ENCODE results near the gene CSGALNACT2. TPM values are rescaled to one million over a fixed set of nuclear protein-coding genes. Genes with fewer than 3 reads are reported as not detected.
A peak's percentile ranks its signal among the peaks of the same experiment; 100 is the strongest.

CSGALNACT2 gene
- total RNA-seq, 2 donors from 2014 or later: 35.9 to 45.1 TPM

DNA sequence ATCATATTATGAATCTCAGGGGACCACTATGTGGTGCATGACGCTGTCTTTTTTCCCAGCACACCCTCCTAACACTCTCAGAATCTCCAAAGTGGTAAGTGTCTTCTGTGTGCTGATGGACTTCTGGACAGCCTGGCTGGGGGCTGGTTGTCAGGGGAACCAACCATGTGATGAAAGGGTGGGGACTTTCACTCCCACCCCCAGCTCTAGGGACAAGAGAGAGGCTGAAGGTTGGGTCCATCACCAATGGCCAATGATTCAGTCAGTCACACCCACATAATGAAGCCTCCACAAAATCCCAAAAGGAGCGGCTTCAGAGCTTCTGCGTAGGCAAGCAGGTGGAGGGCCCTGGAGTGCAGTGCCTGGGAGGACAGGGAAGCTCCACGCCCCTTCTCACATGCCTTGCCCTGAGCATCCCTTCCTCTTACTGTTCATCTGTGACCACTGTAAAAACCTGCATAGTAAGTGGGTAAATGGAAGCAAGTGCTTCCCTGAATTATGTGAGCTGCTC lies 84.0 kb downstream of the CSGALNACT2 start:
- ATAC-seq (ENCODE audit: insufficient number of reproducible peaks, low FRiP score, low read depth): no peak
- DNase-seq (ENCODE audit: low spot score): no peak
- H3K9me3 ChIP-seq: no peaks in the 10 kb centered on the region
- no peaks in the 10 kb centered on the region for H3K4me1 ChIP-seq (ENCODE audit: control insufficient read depth in 1 of 2, low read depth in 2 of 2)
- H3K36me3 ChIP-seq: no peaks in the 10 kb centered on the region
- H3K4me3 ChIP-seq: no peak overlapping the region
- no peak overlapping the region for H3K27ac ChIP-seq
- TF ChIP-seq, protein P1, sequence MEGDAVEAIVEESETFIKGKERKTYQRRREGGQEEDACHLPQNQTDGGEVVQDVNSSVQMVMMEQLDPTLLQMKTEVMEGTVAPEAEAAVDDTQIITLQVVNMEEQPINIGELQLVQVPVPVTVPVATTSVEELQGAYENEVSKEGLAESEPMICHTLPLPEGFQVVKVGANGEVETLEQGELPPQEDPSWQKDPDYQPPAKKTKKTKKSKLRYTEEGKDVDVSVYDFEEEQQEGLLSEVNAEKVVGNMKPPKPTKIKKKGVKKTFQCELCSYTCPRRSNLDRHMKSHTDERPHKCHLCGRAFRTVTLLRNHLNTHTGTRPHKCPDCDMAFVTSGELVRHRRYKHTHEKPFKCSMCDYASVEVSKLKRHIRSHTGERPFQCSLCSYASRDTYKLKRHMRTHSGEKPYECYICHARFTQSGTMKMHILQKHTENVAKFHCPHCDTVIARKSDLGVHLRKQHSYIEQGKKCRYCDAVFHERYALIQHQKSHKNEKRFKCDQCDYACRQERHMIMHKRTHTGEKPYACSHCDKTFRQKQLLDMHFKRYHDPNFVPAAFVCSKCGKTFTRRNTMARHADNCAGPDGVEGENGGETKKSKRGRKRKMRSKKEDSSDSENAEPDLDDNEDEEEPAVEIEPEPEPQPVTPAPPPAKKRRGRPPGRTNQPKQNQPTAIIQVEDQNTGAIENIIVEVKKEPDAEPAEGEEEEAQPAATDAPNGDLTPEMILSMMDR (IDR thresholded peaks at IDR 0.05): no peak
- H3K27me3 ChIP-seq (replicated peaks; ENCODE audit: insufficient read depth): no peaks in the 10 kb centered on the region

- no peaks in the 10 kb centered on the region for H3K36me3 ChIP-seq
Measured at GRCh38 chr10:43223056-43223455, 84.8 kb downstream of the CSGALNACT2 start.

GRCh38 chr10:43224321-43224720 lies 86.1 kb downstream of the CSGALNACT2 start:
- no peaks in the 10 kb centered on the region for H3K9me3 ChIP-seq
- TF ChIP-seq, protein P1 (IDR thresholded peaks at IDR 0.05): no peak
- H3K4me3 ChIP-seq: no peak overlapping the region
- no peaks in the 10 kb centered on the region for H3K36me3 ChIP-seq
- H3K27me3 ChIP-seq (replicated peaks; ENCODE audit: insufficient read depth): no peaks in the 10 kb centered on the region
- no peaks in the 10 kb centered on the region for H3K4me1 ChIP-seq (ENCODE audit: control insufficient read depth in 1 of 2, low read depth in 2 of 2)
- DNase-seq (ENCODE audit: low spot score) (no peak), ATAC-seq (ENCODE audit: insufficient number of reproducible peaks, low FRiP score, low read depth) (no peak)
- H3K27ac ChIP-seq: no peak overlapping the region

More at GRCh38 chr10:43223056-43223455, 84.8 kb downstream of the CSGALNACT2 start:
- no peak overlapping the region for H3K4me3 ChIP-seq
- H3K27me3 ChIP-seq (replicated peaks; ENCODE audit: insufficient read depth): no peaks in the 10 kb centered on the region
- DNase-seq (ENCODE audit: low spot score) (no peak), ATAC-seq (ENCODE audit: insufficient number of reproducible peaks, low FRiP score, low read depth) (no peak)
- no peaks in the 10 kb centered on the region for H3K9me3 ChIP-seq
- H3K4me1 ChIP-seq (ENCODE audit: control insufficient read depth in 1 of 2, low read depth in 2 of 2): no peaks in the 10 kb centered on the region
- H3K27ac ChIP-seq: no peak overlapping the region
- TF ChIP-seq, protein P1 (IDR thresholded peaks at IDR 0.05): no peak

DNA sequence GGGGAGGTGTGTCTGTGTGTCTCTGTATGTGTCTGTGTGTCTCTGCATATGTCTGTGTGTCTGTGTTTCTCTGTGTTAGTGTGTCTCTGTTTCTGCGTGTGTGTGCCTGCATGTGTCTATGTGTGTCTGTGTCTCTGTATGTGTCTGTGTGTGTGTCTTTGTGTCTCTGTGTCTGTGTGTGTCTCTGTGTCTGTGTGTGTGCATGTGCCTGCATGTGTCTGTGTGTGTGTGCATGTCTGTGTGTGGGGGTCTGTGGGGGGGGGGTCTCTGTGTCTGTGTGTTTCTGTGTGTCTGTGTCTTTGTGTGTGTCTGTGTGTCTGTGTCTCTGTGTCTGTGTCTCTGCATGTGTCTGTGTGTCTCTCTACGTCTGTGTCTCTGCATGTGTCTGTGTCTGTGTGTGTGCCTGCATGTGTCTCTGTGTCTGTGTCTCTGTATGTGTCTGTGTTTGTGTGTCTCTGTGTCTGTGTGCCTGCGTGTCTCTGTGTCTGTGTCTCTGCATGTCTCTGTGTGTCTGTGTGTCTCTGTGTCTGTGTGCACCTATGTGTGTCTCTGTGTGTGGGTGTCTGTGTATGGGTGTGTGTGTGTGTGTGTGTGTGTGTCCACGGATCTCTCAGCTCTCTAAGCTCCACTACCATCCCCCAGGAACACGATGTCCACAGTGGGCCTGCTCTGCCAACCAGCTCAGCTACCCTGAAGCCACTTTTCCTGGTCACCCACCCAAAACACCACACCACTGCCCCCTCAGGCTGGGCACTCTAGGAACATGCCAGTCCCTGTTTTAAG lies 87.0 kb downstream of the CSGALNACT2 start:
- no peaks in the 10 kb centered on the region for H3K9me3 ChIP-seq
- no peak overlapping the region for H3K27ac ChIP-seq
- no peaks in the 10 kb centered on the region for H3K27me3 ChIP-seq (replicated peaks; ENCODE audit: insufficient read depth)
- DNase-seq (ENCODE audit: low spot score) (peak; percentile 1), ATAC-seq (ENCODE audit: insufficient number of reproducible peaks, low FRiP score, low read depth) (no peak)
- TF ChIP-seq, protein P1 (IDR thresholded peaks at IDR 0.05): no peak
- H3K36me3 ChIP-seq: no peaks in the 10 kb centered on the region
- no peak overlapping the region for H3K4me3 ChIP-seq
- H3K4me1 ChIP-seq (ENCODE audit: control insufficient read depth in 1 of 2, low read depth in 2 of 2): no peaks in the 10 kb centered on the region

- H3K4me3 ChIP-seq: no peak overlapping the region
- no peak overlapping the region for H3K27ac ChIP-seq
- TF ChIP-seq, protein P1 (IDR thresholded peaks at IDR 0.05): no peak
- no peaks in the 10 kb centered on the region for H3K4me1 ChIP-seq (ENCODE audit: control insufficient read depth in 1 of 2, low read depth in 2 of 2)
- ATAC-seq (ENCODE audit: insufficient number of reproducible peaks, low FRiP score, low read depth) (no peak), DNase-seq (ENCODE audit: low spot score) (no peak)
- H3K27me3 ChIP-seq (replicated peaks; ENCODE audit: insufficient read depth): no peaks in the 10 kb centered on the region
- H3K9me3 ChIP-seq: no peaks in the 10 kb centered on the region
- no peaks in the 10 kb centered on the region for H3K36me3 ChIP-seq
Measured at GRCh38 chr10:43225787-43226153, 87.5 kb downstream of the CSGALNACT2 start.
